ENCODE measurements around the gene LAMTOR5.

Gene LAMTOR5

GRCh38 chr1:110355321-110355720 lies 52.2 kb downstream of the LAMTOR5 start:
- no peak for DNase-seq
- in situ Hi-C loops (cut with HindIII; ENCODE audit: low pct_ligation_motif_present, low pct_unique_long_range_greater_than_20kb, low sequenced_read_pairs) = no loop called here
